ENCODE measurements around the gene FSTL4. TPM values are rescaled to one million over a fixed set of nuclear protein-coding genes. Genes with fewer than 3 reads are reported as not detected.

FSTL4 gene
- total RNA-seq, 1 donor from 2014 or later, result 0.11 TPM

DNA sequence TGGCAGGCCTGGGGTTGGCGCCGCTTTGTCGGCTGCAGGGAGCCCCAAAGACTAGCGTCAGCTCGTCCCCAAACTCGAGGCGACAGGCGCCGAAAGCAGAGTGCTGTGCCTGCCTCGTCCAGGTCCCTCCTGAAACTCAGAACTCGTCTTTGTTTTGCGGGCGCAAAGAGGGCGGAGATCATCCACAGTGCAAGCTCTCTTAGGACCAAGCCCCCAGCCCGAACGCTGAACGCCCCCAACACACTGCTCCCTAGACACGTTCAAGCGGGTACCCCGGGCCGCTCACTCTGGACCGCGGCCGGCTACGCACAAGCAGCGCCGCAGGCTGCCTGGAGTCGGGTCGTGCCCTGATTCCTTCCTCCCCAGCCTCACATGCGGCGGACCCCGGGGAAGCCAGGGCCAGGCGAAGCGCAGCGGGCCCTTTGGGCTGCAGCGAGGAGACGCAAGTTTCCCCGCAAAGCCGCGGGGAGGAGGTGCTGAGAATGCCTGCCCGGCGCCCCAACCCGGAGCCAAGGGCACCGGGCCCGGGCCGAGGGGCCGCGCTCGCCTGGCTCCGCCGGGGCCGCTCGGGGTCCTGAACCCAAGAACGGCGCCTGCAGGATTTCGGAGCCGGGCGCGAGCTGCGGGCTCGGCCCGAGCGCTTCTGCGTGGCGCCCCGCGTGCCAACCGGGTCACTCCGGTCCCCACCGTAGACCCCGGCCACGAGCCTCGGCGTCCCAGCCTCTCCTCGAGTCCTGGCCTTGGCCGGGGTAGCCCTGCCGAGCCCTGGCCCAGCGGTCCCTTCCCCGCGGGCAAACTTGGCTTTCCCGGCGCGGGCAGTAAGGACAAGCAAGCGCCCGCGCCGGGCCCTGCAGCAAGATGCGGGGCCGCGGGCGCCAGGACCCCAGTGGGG lies 738 bp downstream of the FSTL4 start:
- DNase-seq (ENCODE audit: low read depth), result no peak

DNA sequence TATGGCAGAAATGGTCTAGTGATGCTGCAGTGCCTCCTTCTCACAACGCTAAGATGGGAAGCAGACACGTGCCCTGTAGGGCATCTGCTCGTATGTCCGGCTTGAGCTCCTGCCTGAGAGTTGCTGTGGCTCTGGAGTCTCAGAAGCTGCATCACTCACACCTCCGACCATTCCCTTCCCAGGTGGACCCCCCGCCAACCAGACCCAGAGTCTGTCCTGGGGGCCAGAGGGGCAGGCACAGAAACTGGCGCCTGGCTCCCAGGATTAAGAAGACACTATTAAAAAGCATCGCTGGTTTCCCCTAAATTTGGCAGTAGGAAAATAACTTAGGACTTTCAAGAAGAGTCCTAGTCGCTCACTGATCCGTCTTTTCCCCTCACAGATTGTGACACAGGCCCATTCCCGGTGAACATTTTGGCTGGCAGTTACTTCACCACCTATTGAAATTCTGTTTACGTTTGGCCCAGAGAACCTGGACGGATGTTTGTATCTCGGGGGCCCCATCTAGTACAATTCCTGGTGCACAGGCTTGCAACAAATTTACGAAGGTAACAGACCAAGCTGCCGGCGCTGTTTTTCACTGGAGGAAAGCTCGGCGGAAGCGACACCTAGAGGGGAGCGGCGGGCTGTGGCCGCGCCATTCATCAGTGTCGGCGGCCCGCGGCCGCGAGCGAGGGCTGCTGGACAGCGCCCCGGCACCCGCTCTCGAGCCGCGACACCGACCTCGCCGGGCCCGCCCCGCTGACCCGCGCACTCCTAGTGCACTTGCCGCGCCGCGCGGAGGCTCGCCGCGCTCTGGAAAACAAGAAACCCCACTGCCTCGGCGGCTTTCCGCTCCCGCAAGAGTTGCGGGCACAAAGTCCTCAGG lies 1.6 kb downstream of the FSTL4 start:
- DNase-seq (ENCODE audit: low read depth), result peak; percentile 22

DNA sequence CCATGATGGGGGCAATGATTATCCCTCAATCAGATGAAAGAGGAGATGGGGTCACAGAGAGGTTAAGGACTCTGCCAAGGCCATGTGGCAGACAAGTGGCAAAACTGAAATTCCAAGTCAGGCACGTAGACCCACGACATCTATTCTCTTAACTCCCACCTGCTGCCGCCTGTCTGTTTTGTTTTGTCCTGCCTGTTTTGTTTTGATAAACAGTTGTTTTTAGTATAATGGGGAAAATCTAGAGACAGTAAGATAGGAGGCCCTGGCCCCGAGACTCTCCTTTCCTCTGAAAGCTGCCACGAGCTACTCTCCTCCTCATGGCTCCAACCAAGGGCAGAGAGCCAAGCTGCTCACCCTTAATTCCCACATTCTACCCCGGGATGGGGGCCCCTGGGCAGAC lies 4.9 kb downstream of the FSTL4 start:
- DNase-seq (ENCODE audit: low read depth), result no peak

DNA sequence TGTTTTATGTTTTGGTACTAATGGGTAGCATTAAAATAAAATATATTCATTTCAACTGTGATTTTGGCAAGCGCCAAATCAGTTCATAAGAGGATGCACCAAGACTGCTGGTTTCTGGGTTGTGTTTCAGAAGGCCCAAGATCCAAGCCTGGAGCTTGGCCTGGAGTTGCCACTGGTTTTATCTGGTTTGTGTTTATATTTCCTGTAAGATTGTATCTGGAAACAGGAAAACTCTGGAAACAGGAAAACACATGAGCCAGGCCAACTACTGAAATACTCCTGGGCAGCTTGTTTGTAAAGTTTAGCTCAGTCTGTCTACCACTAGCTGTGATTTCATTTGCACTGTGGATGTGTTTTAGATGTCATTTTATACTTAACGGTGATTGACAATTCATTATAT lies 5.5 kb downstream of the FSTL4 start:
- no peak for DNase-seq (ENCODE audit: low read depth)

DNA sequence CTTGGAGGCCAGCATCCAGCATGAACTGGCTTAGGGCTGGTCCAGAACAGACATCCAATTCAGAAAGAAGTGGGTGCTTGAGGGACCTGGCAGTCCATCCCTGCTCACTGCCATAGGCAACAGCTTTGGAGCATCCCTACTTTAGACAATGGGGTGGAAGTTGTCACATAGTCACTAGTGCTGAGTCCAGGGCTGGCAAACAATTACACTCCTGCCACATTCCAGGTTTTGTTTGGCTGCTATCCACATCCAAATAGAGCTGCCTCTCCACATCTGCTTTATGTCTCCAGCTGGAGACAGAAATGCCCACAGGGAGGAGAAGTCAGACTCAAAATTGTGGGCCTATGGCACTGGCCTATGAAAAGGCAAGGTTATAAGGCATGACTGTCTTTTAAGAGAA lies 7.0 kb downstream of the FSTL4 start:
- DNase-seq (ENCODE audit: low read depth), result no peak

DNA sequence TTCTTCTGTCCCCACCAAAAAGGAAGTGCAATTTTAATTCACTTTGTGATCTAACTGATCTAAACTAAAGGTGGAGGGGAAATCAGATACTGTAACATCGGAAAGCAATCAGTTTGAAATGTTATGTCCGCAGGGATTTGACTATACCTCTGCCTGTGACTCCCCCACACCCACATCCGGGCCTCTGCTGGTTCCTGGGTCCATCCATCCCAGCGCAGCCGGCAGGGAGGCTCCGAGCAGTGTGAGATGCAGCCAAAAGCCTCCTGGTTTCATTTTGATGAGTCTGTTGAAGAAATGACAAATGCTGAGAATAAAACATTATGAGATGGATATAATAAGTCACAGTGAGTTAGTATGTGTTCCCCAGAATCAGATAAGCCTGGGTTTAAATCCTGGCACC lies 8.6 kb downstream of the FSTL4 start:
- no peak for DNase-seq (ENCODE audit: low read depth)

DNA sequence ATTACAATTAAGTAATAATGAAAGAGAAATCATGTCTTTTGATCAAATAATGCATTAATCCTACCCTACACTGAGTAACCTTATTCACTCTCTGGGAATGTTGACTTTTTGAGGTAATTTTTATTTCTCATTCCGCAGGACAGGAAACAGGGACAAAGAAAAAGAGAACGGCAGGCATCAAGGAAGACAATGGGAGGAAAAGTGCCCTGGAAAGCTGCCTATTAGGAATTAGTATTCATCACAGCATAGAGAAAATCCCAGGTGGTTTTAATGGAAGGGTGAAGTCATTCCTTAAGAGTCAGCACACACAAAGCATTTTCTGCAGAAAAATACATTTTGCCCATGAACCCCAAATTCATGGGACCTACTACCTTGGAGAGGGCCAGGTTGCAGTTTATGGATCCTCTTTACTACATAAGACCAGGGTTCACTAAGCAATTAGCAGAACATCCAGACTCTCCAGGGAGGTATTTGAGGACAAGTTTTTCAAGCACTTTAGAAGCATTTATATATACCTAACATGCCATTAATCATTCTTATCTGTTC lies 9.4 kb downstream of the FSTL4 start:
- no peak for DNase-seq (ENCODE audit: low read depth)

DNA sequence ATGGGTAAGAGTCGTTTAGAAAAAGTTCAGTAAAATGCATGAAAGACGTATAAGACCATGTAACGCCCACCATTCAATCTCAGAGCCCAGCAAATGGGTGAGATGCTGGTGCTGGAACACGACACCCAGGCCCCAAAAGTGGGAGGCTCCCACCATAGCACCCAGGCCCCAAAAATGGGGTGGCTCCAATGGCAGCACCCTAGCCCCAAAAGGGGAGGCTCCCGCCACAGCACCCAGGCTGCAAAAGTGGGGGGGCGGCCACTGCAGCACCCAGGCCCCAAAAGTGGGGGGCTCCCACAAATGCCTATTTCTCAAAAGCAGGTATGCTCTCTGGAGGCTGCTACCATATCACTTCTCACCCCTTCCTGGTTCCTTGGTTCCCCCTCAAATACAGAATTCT lies 12.7 kb downstream of the FSTL4 start:
- no peak for DNase-seq (ENCODE audit: low read depth)

DNA sequence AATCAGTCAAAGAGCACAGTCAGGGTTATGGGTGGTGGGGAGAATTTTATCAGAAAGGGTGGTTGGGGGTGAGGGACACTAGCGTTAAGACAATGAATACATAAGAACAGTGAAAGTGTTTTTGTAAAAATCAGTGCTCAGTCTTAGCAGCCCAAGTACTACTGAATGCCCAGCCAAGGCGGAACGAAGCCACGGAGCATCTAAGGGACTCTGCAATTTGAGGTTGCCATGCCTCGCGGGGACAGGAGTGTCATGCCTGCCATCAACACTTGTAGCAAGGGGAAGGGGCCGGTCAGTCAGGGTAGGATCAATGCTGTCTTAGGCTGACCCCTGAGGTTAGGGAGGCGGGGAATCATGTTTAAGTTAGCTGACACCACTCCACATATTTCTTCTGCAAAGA lies 13.3 kb downstream of the FSTL4 start:
- no peak for DNase-seq (ENCODE audit: low read depth)

DNA sequence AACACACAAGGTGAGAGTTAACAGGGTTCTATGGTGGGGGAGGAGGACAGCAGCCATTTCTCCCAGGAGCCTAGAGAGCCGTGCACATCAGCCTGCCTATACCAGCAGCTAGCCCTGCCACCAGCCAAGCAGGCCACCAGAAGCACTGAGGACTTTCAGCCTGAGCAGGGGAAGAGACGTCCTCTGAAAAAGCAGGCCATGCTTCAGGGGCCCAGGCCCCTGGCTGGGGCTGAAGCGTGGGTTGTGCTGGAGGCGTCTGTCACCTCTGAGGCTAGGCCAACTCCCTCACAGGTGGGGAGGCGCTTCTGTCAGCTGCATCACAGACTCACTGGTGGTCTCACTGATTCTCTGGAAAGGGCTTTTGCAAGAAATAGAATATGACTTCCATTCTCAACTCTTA lies 16.3 kb downstream of the FSTL4 start:
- no peak for DNase-seq (ENCODE audit: low read depth)

DNA sequence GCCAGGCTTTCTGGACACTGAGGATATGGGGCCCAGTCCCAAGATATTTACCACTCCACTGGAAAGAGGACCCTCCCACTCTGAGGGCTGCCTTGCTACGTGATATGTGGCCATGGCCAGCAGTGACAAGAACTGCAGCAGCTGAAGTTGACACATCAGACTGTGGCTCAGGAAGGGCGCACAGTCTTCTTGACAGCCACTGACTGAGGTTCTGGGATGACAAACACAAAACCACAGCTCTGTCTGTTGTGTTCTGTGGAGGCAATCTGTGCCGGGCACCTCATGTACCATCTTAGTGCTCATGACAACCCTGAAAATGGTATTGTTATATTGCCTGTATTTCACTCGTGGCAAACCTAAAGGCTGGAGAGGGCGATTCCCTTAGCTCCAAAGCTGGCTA lies 16.9 kb downstream of the FSTL4 start:
- DNase-seq (ENCODE audit: low read depth), result peak; percentile 4

DNA sequence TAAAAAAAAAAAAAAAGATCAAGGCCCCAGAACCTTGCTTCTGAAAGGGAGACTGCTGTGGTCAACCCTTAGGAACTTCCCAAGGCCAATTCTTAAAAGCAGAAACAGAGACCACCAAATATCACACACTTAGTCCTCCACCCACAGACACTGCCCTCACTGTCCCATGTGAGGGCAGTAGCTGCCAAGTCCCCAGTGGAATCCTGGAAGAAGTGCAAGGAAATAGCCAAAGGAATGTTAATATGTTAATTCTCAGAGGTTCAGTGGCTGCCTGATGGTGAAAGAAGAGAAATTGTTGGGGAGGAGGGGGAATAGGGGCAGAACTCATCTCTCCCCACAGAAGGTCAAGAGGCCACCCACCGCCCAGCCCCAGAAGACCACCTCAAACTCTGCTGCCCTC lies 23.1 kb downstream of the FSTL4 start:
- no peak for DNase-seq (ENCODE audit: low read depth)

DNA sequence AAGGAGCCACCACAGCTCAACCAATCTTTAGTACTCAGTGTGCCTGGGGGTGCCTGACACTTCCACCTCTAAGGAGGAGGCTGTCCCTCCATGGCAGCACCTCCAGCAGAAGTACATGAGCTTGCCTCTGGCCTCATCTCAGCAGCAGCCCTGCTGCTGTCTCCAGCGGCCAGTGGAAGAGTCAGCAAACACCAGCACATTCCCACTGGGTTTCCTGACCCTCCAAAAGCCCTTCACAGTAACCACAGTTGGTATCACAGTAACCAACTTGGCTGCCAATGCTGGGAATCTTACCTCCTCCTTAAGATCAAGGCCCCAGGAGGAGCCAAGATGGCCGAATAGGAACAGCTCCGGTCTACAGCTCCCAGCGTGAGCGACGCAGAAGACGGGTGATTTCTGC lies 29.4 kb downstream of the FSTL4 start:
- DNase-seq (ENCODE audit: low read depth), result no peak

DNA sequence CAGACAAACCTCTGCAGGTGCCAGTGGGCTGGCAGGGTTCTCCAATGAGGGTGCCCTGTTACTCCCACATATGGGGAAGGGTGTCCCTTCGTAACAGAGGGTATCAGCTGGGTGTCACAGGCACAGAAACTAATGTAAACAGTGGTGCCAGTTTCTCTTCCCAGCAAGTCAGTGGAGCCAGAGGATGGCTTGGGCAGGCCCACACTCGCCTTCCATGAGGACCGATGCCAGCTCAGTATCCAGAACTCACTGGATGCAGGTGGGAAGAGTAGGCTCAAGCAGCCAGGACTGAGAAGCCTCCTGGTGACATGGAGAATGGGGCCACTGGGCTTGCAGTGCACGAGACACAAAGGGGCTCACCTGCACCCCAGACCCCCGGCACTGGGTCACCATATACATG lies 30.4 kb downstream of the FSTL4 start:
- no peak for DNase-seq (ENCODE audit: low read depth)

DNA sequence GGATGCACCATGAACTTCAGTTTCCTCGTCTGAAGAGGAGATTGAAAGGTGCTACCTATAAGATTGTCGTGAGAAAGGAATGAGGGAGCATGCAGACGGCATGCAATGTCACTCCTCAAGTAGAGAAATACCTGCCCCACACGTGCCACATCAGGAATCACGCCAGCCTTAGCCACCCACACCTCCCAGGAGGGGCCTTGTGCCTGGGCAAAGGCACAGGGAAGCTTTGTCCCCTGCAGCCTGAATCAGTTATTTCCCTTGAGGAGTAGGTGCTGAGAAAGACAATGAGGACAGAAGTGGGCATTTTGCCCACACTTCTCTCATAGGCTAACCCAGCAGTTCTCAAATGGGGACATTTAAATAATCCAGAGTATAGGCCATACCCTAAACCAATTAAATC lies 31.0 kb downstream of the FSTL4 start:
- no peak for DNase-seq (ENCODE audit: low read depth)

DNA sequence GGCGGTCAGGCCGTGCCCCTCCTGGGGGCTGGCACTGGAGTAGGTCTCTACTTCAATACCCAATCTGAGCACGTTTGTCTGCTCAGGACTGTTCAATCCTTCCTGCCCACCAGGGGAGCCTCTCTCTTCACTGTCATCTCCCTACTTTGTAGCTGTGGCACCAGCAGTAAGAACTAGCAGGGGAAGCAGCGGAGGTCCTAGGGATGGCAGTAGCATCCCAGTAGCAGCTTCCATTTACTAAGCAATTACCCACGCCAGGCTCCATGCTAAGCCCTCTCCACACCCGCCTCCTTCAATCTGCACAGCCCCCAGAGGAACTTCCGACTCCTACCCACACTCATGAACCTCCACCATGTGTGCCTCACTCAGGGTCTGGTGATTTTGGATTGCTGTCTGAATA lies 31.7 kb downstream of the FSTL4 start:
- DNase-seq (ENCODE audit: low read depth), result no peak

DNA sequence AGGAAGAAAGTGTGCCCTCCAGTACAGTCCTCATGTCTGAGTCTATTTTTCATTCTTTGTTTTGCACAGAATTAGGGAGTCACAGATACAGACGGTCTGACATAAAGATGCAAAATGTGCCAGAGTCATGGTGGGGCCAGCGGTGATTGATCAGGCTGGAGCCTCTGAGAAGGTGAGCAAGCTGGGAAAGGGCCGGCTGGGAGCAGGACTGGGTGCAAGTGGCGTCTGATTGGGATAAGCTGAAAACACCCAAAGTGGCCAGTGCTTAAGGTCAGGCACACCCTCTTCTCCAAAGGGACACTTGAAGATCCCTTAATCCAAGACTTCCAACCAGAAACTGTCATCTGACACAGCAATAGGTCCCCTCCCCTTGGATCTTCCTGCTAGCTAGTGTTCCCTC lies 32.6 kb downstream of the FSTL4 start:
- no peak for DNase-seq (ENCODE audit: low read depth)

DNA sequence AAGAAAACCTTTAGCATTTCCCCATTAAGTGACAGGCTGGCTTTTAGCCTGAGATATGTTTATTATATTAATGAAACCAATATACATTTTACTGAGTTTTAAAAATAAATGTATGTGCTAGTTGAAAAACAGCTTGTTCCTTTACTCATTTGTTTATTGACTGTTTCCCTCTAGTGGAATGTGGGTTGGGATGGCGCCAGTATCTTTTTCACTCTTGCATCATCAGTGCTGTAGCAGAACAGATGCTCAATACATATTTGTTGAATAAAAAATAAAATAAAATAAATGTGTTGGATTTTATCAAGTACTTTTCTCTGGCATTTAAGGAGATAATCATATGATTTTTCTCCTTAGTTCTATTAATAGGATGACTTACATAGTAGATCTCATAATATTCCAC lies 43.0 kb downstream of the FSTL4 start:
- DNase-seq (ENCODE audit: low read depth), result no peak

DNA sequence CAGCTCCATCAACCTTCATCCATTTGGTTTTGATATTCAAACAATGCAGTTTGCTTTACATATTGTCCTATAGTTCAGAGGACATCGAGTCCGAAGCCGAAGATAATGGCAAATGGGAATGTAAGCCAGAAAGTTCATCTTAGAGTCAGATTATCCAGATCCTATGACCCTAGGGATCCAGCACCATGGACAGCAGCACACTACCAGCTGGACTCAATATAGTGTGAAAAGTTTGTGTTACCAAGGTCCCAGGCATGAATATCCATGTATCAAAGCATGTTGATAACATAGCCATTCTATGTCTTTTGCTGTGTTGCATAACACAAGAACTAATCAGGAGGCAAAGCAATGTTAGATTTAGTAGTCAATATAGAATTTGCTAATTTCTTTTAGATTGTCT lies 46.3 kb downstream of the FSTL4 start:
- peak; percentile 46 for DNase-seq (ENCODE audit: low read depth)

DNA sequence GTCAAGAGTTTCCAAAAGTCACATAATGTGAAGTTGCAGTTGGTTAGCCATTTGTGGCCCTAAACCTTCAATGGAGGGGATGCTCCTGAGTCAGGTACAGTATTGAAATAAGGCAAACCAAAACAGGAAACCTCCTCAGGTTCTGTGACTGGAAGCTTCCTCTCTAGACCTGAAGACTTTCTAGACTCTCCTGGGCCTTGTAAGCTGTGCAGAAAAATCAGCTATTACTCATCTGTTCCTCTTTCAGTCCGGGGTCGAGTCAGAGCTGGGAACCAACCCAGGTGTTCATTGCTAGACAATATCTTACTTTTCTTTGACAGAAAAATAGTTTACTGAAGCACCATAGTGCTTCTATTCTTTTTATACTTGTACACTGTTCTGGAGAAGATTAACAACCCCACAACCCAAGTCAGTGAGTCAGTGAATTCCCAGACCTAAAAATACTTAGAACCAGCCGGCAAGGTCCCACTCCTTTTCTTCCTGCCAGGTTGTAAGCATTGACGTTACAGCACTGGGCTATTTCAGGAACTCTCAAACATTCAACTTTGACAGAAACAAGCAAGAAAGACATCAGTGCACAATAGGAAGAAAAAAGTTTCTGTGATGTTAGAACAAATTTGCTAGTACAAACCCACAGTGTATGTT lies 47.3 kb downstream of the FSTL4 start:
- no peak for DNase-seq (ENCODE audit: low read depth)

DNA sequence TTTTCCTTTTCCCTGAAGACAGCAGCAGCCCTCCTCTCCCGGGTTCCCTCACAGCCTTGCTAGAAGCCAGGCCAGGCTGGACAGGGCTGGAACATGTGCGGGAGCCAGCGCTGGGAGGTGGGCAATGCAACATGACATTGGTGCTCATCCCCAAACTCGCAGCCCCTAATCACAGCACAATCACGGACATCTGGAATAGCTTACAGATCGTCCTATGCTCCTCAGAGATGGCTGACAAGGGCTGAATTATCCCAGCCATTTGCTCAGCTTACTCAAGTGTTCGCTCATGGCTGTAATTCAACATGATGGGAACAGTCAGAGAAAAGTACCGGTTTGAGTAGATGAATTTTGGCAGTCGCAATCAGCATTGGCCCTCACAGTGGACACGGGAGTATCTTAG lies 49.8 kb downstream of the FSTL4 start:
- no peak for DNase-seq (ENCODE audit: low read depth)

DNA sequence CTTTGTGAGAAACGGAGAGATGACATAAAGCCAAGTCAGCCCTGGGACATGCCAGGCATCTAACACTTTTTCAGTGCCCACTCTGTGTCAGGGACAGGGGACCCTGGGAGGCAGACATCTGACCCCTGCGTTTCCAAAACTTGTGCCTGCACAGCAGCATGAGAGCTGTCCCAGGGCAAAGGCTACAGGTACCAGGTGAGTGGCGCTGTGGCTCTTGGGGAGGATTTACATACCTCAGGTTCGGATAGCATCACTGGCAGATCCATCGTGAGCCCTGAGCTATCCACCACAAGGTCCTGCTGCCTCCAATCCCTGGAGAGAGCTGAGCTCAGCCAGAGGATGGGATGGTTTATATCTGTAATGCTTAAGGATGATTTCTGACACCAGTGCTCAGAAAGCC lies 52.4 kb downstream of the FSTL4 start:
- no peak for DNase-seq (ENCODE audit: low read depth)

All from myocyte (in vitro differentiated cells).